HFF-Myc (cell line): Measurements from ENCODE around the gene EPM2AIP1.
"Not testable (repeated sequence)": the region's sequence is repeated elsewhere in the genome, so short reads cannot be mapped to it uniquely, and the experiment has no call there.

Source experiments
- DNase-seq: peaks from one replicate; pipeline ENCODE4 v3.0.0-alpha.2; 2011; ENCODE audit warnings: low read depth; ENCODE audit errors: extremely low read depth
- H3K4me3 ChIP-seq: replicated peaks from 2 replicates; pipeline ENCODE4 v1.5.1; 2011; ENCODE audit warnings: low read depth, mild to moderate bottlenecking, control low read depth, low read length
- TF ChIP-seq, protein P1 (sequence below): IDR thresholded peaks from 2 replicates; pipeline ENCODE4 v1.5.1; 2012; ENCODE audit warnings: mild to moderate bottlenecking, low read depth, low read length, control low read depth; ENCODE audit errors: missing control alignments

EPM2AIP1 gene

DNA sequence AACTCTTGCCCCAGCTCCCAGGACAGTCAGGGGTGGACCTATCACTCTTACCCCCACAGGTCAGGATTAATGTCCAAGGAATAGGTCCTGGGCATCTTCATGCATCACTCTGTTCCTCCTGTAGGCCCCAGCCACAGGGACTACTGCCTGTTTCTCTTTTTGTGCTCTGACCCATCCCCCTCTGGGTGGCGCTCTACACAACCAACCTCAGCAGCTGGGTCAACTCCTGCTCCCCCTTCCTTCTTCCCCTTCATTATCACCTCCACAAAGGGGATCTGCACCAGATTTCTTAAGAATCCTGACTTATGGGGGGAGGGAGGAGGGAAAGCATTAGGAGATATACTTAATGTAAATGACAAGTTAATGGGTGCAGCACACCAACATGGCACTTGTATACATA, 35.9 kb downstream of the EPM2AIP1 start:
- H3K4me3 ChIP-seq, result no peak overlapping the region
- TF ChIP-seq, protein P1, sequence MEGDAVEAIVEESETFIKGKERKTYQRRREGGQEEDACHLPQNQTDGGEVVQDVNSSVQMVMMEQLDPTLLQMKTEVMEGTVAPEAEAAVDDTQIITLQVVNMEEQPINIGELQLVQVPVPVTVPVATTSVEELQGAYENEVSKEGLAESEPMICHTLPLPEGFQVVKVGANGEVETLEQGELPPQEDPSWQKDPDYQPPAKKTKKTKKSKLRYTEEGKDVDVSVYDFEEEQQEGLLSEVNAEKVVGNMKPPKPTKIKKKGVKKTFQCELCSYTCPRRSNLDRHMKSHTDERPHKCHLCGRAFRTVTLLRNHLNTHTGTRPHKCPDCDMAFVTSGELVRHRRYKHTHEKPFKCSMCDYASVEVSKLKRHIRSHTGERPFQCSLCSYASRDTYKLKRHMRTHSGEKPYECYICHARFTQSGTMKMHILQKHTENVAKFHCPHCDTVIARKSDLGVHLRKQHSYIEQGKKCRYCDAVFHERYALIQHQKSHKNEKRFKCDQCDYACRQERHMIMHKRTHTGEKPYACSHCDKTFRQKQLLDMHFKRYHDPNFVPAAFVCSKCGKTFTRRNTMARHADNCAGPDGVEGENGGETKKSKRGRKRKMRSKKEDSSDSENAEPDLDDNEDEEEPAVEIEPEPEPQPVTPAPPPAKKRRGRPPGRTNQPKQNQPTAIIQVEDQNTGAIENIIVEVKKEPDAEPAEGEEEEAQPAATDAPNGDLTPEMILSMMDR, result no peak
- DNase-seq, result no peak

DNA sequence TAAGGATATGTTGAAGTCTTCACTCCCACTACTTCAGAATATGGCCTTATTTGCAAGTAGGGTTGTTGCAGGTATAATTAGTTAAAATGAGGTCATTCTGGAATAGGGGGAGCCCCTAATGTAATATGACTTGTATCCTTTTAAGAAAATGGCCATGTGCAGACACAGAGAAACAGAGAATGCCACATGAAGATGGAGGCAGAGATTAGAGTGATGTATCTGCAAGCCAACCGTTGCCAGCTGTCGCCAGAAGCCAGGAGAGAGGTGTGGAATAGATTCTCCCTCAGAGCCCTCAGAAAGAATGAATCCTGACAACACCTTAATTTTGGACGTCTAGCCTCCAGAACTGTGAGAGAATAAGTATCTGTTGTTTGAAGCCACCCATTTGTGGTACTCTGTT, 36.8 kb downstream of the EPM2AIP1 start:
- TF ChIP-seq, protein P1, result no peak
- no peak for DNase-seq
- H3K4me3 ChIP-seq, result no peak overlapping the region

DNA sequence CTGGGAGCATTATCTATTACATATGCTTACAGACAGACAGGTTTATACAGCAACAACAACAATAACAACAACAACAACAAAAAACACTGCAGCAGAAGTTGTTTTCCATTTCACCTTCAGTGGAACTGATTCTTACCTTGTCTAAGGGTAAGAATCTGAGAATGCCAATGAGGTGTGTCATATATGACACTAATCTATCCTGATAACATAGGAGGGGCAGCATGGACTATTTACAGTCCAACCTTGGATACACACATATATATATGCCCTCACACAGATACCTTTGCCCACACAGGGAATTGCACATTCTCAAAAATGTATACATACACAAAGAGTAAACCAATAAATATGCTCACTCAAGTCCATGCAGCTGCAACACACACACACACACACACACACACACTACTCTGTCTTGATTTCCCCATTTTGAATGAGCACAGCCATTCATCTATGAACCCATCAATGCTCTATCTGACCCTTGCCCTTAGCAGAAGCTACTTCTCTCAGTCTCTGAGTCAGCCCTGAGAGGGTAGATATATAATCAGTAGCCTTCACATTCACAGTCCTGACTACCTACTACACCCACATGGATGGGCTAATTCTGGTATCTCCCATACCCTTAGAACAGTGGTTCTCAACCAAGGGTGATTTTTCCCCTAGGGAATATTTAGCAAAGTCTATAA, 38.3 kb downstream of the EPM2AIP1 start:
- TF ChIP-seq, protein P1, result no peak
- H3K4me3 ChIP-seq, result no peak overlapping the region
- DNase-seq, result no peak

DNA sequence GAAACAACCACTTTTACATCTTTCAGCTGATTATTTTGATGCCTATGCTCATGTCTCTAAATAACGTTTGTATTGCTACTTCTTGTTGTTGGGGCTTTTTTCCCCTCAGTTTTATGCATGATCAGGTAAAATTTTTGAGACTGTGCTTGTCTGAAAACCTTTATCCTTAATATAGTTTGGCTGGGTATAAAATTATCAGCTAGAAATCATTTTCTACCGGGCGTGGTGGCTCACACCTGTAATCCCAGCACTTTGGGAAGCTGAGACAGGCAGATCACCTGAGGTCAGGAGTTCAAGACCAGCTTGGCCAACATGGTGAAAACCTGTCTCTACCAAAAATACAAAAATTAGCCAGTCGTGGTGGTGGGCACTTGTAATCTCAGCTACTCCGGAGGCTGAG, 45.1 kb downstream of the EPM2AIP1 start:
- H3K4me3 ChIP-seq, DNase-seq: not testable (repeated sequence)

DNA sequence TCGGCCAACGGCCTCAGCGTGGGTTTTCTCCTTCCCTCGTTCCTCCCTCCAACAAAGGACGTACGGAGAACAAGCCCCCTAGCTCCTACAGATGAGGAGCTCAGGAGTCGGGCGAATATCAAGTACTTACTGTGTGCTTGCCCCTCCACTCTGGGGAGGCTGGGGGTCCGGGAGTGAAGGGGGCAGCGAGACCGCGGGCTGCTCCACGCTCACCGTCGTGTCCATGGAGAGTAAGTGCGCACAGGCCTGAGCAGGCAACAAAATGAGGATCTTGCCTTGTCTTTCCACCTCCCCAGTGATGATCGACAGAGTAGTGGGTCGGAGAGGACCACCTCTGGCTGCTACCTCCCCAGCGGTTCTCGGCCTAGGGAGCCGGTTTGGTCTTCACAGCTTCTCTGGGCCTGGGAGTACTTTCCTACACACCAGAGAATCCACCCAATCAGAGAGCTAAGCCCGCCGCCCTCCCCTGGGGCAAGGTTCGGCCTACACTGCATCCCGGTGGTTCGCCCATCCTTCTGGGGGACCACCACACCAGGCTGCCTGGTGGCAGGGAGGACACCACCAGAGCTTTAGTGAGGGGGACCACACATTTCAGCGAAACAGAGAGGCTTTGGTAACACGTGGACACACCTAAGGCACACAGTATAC, 47.5 kb downstream of the EPM2AIP1 start:
- no peak for DNase-seq
- peak overlapping the region; percentile 59; the same call in 1 of the 2 replicates for H3K4me3 ChIP-seq
- TF ChIP-seq, protein P1, result no peak

DNA sequence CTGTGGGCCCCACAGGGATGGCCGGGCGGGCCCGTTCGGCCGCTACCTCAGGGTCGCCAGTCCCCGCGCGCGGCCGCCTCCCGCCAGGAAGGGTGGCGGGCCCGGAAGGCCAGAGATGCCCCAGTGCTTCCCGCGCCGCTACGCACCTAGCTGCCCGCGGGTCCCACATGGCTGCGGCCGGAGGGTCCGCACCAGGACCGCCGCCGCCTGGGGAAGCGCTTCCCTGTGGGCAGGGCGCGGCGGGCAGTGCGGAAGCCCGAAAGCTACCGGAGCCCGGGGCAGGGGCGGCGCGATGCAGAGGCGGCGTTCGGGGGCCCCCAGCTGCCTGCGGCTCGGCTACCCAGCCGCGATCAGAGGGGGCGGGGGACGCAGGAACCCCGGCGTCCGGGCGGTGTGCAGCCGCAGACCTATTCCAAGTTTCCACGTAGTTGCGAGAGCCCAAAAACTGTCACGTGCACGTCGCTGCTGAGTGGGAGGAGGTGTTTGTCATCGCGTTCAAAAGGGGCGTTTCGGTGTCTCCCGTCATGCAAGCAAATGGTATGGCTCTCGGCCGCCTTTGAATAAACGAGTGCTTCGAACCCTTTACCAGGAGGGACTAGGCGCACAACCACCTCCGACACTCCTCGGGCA, 48.2 kb downstream of the EPM2AIP1 start, which contains the start of gene TRANK1:
Gene TRANK1, minus strand, starts transcription at position 414 of the 630 bp plus-strand sequence. Its CDS starts 245 bp downstream, at position 169.
- no peak for DNase-seq
- TF ChIP-seq, protein P1, result no peak
- H3K4me3 ChIP-seq, result peak within 1 kb of the TSS; percentile 59

DNA sequence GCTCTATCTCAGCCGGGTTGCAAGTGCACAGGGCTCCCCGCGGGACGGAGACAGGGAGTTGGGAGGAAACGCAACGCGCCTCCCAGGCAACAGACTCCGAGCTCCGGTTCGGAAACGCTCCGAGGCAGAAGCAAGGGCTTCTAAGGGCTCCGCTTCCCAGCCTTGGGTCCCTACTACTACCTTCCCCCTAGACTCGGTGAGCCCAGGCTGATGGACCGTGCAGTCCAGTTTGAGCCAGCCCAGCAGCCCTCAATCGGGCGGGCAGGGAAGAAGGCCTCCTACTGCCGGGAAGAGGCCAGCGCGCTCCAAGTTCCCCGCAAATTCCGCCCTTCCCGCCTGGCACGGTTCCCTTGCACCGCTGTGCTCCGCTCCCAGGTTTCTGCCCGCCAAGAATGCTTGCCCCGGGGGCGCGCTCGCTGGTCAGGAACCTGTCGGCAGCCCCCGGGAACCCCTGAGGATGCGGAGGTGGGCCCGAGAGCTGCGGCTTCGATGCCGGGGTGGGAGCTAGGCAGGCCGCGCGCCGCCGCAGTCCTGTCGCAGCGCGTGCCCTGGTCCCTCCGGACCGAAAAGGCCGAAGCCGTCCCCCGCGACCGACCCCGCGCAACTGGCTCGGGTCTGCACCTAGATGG, 48.8 kb downstream of the EPM2AIP1 start:
- no peak for DNase-seq
- TF ChIP-seq, protein P1, result no peak
- H3K4me3 ChIP-seq, result peak overlapping the region; percentile 59
